ENCODE results near the gene GRIP1.

DNA sequence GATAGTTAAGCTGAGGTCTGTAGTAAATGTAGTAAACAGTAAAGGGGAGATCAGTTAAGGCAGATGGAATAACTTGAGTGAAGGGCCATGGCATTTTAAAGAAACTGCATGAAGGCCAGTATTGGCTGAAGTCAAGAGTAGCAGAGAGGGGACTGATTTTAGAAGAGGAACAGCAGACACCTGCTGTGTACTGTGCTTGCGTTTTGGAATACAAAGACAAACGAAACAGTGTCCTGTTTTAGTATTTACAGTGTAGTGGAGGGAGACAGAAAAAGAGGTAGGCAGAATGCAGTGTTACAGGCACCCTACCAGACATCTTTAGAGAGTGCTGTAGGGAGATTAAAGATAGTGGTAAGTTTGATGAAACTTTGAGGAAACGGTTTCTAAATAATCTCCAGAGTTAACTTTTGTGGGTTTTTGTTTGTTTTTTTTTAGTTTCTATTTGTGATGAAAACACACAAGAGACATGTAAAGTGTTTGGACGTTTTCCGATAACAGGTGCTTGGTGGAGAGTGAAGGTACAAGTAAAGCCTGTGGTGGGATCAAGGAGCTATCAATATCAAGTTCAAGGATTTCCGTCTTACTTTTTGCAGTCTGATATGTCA lies 374.5 kb downstream of the GRIP1 start:
- TF ChIP-seq, protein P1, sequence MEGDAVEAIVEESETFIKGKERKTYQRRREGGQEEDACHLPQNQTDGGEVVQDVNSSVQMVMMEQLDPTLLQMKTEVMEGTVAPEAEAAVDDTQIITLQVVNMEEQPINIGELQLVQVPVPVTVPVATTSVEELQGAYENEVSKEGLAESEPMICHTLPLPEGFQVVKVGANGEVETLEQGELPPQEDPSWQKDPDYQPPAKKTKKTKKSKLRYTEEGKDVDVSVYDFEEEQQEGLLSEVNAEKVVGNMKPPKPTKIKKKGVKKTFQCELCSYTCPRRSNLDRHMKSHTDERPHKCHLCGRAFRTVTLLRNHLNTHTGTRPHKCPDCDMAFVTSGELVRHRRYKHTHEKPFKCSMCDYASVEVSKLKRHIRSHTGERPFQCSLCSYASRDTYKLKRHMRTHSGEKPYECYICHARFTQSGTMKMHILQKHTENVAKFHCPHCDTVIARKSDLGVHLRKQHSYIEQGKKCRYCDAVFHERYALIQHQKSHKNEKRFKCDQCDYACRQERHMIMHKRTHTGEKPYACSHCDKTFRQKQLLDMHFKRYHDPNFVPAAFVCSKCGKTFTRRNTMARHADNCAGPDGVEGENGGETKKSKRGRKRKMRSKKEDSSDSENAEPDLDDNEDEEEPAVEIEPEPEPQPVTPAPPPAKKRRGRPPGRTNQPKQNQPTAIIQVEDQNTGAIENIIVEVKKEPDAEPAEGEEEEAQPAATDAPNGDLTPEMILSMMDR (conservative IDR thresholded peaks at IDR 0.05 in 1 of 2, IDR thresholded peaks at IDR 0.05 in 1 of 2; ENCODE audit: low read depth in 1 of 2, low read length in 2 of 2): no peak
- no peak for TF ChIP-seq EZH2 (IDR thresholded peaks at IDR 0.05; ENCODE audit: low read length, missing control alignments)
